ENCODE results near the gene LGALS3.

The LGALS3 gene

DNA sequence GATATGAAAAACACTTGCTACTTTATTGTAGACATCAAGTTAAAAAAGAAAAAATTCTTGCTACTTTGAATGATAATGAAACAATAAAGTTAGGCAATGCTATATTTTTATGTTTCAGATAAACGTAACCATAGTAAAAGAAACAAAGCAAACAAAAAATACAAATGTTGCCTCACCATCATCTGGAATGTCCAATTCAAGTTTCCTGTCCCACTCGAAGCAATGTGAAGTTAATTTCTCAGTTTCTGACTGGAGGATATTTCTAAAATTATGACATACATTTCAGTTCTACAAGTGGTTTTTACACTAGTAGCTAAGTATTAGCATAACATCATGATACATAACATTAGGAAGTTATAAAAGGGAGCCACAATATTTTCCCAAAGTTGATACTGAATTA lies 41.5 kb downstream of the LGALS3 start:
- no peak for DNase-seq
- intact Hi-C loops (cut with DNase I) = no loop called here

DNA sequence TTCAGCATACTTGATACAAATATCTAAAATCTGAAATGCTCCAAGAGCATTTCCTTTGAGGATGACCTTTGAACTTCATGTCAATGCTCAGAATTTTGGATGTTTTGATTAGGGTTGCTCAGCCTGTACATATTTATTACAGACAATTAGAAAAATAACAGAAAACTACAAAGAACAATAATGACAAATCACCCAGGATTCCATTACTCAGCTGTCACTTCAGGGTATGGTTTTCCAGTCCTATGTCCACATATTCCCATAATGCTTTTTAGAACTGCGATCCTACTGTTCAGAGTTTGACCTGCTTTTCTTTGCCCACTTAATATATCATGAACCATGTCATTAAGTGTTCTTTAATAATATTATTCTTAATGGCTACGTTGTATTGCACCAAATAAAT lies 51.0 kb downstream of the LGALS3 start:
- DNase-seq = no peak
- intact Hi-C loops (cut with DNase I) = no loop called here

DNA sequence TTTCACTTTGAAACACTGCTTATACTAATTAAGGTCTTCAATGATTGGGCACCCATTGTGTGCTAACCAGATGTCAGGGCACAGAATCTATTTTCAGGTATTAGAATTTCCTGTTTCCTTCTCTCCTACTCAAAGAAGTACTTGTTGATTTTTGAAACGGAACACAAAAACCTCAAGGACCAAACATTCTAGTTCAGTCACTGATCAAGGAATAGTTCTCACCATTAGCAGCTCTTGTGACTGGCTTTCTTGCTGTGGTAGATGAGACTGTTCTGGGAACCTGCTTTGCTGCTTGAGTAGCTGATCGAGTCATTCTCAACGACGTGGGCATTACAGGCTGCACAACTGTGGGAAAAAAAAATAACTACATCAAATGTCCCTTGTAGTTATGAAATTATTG lies 51.4 kb downstream of the LGALS3 start:
- no peak for DNase-seq
- intact Hi-C loops (cut with DNase I) = no loop called here

DNA sequence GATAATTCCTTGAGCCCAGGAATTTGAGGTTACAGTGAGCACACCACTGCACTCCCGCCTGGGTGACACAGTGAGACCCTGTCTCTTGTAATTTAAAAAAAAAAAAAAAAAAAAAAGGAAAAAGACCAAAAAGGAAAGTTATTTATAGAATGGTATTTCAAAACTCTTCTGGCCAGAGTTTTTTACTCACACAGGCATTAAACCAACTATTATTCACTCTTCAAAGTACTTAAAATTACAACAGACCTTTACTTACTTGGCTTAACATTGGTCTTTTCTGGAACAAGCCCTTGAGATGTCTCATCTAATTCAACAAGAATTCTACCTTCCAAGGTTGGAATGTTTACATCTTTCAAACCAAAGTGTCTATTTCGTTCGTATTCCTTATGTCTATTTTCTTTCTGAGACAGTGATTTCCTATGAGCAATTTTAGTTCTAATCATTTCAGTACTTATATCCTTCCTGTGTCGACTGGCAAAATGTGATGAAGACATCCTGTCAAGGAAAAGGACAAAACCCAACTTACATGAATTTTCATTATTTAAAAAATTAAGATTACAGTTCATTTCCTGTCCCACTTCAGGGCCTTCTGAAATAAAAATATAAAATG lies 59.7 kb downstream of the LGALS3 start:
- intact Hi-C loops (cut with DNase I) = no loop called here
- DNase-seq = no peak

DNA sequence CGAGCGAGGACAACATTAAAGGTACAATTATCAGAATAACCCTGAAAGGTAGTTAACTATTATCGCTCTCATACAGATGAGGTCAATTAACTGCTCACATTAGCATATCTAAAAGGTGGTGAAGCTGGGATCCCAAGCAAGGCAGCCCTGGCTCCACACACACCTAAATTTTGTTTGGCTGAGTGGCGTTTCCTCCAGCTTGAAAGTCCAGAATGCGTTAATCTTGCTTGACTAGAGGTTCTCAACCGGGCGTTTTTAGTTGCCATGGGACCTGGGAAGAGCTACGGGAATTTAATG lies 61.8 kb downstream of the LGALS3 start:
- no peak for DNase-seq
- intact Hi-C loops (cut with DNase I) = no loop called here

DNA sequence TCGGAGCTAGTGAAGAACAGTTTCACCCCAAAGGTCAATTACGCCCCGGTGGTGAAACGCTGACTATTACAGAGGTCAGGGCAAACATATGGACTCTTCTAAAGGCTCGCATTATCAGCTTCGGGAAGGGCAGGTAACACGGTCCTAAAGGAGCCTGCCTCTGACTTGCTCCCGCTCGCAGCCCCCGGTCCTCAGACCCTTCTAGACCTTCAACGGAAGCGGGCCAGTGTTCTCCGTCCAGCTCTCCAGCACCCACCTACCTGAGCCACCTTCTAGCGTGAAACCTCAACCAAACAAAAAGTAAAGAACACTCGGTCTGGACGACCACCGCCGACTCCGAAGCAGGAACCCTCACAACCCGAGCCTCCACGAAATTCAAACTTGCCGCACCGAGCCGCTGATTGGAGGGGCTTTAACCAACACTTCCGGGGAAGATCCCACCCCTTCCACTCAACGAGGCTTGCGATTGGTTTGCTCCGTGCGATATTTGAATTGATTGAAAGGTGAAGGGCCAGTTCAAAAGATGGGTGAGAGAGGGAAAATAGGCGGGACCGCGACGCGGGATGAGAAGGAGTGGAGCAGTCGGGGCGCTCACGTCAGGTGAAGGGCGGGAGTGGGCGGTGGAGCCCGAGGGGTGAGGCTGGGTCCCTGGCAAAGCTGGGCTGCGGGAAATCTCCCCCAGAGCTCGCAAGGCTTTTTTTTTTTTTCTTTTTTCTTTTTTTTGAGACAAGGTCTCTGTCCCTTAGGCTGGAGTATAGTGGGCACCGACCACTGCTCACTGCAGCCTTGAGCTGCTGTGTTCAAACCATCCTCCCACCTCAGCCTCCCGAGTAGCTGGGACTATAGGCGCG lies 62.4 kb downstream of the LGALS3 start, which contains the start of gene DLGAP5:
Gene DLGAP5, minus strand, starts transcription at position 383 of the 851 bp plus-strand sequence. CDS start 2,406 bp downstream, outside the sequence.
- intact Hi-C loops (cut with DNase I) = no loop called here
- DNase-seq = peak; percentile 81 to 98 (median 92)

DNA sequence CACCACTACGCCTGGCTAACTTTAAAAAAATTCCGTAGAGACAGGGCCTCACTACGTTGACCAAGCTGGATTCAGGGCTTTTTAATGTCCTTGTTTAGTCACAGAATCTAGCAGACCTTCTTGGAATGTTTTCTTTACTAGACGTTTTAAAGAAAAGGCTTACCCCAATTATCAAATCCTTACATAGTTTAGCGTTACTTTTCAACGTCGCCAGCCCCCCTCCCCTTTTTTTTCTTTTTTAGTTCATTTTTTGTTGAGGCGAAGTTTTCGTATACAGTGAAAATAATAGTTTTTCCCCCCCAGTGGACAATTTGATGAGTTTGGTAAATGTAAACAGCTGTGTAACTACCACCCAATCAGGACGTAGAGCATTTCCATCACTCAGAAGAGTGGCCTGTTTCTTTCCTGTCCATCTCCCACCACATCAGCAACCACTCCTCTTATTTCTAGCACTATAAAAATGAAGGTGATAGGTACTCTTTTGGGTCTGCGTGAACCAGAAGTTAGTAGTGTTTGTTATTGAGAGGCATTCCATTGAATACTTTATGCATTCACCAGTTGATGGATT lies 63.1 kb downstream of the LGALS3 start:
- no peak for DNase-seq
- intact Hi-C loops (cut with DNase I) = no loop called here

DNA sequence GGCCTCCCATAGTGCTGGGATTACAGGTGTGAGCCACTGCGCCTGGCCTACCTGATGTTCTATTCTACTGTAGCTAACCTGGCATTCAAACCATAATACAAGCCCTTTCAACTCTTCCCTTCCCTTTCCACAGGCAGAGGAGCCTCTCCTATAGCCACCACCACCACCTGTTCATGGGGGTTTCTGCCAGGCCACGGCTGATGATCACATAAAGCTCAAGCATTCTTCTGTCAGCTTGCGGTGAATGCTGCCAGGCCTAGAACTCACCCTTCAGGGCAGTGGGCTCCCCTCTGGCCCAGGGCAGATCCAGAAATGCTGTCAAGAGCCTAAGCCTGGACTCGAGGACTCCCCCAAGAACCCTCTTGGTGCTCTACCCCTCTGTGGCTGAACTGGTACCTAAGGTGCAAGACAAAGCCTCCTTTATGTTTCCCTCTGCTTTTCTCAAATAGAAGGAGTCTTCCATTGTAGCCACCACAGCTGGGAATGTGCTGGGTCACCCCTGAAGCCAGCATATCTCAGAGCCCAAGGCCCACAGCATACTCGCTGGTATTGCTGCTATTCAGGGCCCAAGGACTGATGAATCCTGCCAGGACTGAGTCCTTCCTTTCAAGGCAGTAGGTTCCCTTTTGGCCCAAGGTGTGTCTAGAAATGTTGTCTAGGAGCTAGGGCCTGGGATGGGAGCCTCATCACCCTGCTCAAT lies 65.8 kb downstream of the LGALS3 start:
- no peak for DNase-seq
- intact Hi-C loops (cut with DNase I) = no loop called here
